Activated T-helper 1 cell treated with Interleukin-2 at 50 U/mL for 16 hours (primary cell): ENCODE data around the gene CLDND1.

Experiments used
- DNase-seq: peaks from one replicate; pipeline ENCODE4 v3.0.0-alpha.2; 2020; ENCODE audit warnings: low read depth

The CLDND1 gene

GRCh38 chr3:98514948-98515347 is 7.8 kb downstream of the CLDND1 start:
- no peak for DNase-seq

- DNase-seq = no peak
Observed at GRCh38 chr3:98513736-98514135, 9.0 kb downstream of the CLDND1 start.

DNA sequence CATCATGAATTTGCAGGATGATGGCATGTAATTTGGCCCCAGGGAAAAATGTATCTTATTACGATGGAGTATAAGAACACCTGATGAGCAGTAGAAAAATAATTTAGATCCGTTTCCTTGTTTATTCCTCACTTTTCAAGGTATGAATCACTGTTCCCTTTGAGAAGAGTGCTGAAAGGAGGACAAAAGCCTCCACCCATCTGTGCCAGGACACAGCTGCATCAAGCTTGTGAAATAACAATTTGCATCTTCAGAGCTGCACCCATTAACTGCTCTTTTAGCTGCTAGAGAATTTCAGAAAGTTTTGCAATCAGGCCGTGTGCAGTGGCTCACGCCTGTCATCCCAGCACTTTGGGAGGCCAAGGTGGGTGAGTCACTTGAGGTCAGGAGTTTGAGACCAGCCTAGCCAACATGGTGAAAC is 9.6 kb downstream of the CLDND1 start:
- no peak for DNase-seq

DNA sequence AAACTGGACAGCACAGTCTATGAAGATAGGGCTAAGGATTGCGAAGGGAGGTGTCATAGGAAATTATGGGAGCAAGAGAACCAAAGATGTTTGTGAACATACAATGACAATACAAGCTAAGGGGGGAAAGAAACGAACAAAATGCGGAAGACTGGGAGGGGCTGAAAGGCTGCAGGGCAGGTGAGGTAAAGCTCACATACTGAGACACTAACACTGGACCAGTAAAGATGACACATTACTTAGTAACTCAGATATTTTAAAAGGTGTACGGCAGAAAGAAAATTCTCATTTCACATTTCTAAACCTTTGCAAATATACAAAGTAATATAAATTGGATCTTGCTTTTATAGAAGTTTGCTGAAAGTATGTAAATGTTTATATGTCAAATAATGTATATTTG is 10.1 kb downstream of the CLDND1 start:
- no peak for DNase-seq

- no peak for DNase-seq
Observed at GRCh38 chr3:98508582-98508981, 14.1 kb downstream of the CLDND1 start.

- DNase-seq = no peak
Observed at GRCh38 chr3:98504539-98504938, 18.2 kb downstream of the CLDND1 start.

- no peak for DNase-seq
Observed at GRCh38 chr3:98501863-98502576, 20.7 kb downstream of the CLDND1 start.

DNA sequence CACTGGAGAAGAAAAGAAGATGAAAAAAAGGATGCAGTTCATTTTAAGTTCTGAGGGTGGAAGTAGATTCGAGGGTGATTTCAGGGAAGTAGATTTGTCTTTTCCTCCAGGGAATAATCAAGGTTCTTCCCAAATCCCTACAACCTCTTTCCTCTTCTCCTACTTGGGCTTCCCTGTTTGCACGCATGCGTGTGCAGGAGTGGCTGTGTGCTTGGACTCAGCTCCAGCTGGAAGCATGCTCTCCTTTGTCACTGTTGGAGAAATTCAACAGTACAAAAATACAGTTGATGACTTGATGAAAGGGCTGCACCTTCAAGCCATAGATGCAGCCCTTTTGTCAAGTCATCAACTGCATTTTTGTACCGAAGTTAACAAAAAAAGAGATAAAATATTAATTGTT is 21.4 kb downstream of the CLDND1 start:
- no peak for DNase-seq

GRCh38 chr3:98500019-98500418 is 22.7 kb downstream of the CLDND1 start:
- no peak for DNase-seq

DNA sequence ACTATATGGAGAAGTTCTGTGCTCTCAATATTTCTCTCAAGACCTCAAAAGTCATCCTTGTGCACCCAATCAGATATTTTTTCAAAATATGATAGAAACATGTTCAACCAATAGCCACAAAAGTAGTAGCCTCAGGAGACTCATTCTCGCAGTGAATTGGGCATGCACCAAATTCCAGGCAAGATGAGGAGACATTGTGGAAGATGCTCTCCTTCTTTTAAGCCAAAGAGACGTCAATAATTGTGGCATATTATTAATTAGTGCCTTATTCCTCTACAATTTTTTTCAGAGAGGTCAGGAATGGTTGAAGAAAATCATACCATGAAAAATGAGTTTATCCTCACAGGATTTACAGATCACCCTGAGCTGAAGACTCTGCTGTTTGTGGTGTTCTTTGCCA is 25.3 kb downstream of the CLDND1 start, which contains the start of gene OR5K2:
Gene OR5K2 (plus strand): TSS at position 301 of the 400 bp plus-strand sequence. CDS start 0 bp downstream, at position 301.
- no peak for DNase-seq

- DNase-seq = no peak
Observed at GRCh38 chr3:98483626-98484025, 39.1 kb downstream of the CLDND1 start.

GRCh38 chr3:98482717-98483482 is 39.8 kb downstream of the CLDND1 start:
- DNase-seq = no peak
